SHP77 (cell line): ENCODE results near the gene BLOC1S3.

Experiments used
- DNase-seq, 2 experiments: peaks; one replicate each; lab custom pipeline; 2025; lab: John Stamatoyannopoulos, UW

The BLOC1S3 gene

DNA sequence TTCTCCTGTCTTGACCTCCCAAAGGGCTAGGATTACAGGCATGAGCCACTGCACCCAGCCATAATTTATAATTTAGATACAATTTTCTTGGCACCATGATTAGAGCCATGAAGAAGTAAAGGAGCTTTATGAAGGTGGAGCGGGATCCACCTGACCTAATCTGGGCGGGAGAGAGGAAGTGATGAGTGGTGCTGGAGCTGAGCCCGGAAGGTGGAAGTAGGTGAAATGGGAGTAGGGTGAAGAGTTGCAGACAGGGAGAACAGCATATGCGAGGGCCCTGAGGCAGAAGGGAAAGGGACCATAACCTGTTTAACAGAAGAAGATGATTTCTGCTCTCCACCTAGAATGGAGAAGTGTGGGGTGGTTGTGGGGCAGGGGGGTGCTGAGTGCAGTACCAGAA, 4.2 kb downstream of the BLOC1S3 start:
- DNase-seq, result no peak

DNA sequence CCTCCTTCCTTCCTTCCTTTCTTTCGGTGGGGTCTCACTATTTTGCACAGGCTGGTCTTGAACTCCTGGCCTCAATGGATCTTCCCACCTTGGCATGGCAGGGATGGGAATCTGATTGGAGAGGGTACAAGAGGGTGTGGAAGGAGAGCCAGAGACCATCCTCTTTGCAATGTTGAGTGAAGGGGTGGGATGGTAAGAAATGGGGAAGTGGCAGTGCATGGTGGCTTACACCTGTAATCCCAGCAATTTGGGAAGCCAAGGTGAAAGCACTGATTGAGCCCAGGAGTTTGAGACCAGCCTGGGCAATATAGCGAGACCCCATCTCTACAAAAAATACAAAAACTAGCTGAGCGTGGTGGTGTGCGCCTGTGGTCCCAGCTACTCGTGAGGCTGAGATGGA, 5.5 kb downstream of the BLOC1S3 start:
- no peak for DNase-seq

DNA sequence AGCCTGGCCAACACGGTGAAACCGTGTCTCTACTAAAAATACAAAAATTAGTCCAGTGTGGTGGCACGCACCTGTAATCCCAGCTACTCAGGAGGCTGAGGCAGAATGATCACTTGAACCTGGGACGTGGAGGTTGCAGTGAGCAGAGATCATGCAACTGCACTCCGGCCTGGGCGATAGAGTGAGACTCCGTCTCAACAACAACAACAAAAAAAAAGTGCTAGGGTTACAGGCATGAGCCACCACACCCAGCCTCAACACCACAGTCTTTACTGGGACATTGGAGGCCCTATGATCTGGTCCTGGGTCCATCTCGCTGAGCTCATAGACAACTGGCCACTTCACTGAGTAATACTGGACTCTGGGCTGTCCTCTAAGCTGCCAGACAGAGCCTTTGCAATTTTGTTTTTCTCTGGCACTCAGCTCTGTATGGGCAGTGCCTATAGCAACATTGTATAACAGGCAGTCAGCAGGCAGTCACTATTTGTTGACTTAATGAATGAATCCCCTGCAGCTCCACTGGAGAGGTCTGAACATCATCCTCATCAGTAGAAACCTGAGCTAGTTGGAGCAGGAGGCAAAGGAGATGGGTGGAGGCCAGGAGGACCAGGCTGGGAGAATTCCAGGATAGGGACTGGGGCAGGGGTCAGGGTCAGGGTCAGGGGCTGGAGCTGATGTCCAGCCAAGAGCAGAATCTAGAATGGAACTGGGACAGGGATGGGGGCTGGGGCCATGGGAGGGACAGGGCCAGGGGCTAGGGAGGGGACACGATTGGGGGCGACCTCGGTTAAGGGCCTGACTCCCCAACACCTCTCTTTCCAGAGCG, 8.1 kb downstream of the BLOC1S3 start:
- no peak for DNase-seq

DNA sequence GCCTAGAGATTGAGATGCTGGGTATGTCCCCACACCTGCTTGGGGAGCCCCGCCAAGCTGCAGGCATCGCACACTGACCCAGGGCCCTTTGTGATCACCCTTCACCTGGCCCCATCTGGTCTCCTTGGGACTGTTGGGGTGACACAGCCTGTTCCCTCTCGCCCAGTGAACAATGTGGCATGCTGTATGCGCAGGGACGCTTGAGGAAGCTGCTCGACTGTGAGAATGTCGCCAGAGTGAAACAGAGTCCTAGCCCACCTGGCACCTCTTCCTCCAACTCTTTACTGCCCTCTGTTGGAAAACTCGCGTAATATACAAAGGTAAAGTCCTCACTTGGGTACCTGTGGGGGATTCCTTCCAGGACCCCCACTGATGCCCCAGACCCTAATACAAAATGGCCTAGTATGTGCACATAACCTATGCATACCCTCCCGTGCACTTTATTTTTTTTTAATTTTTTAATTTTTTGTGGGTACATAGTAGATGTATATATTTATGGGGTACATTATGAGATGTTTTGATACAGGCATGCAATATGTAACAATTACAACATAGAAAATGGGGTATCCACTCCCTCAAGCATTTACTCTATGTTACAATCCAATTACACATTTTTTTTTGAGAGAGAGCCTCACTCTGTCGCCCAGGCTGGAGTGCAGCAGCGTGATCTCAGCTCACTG, 9.0 kb downstream of the BLOC1S3 start:
- peak; percentile 27 to 33 for DNase-seq

DNA sequence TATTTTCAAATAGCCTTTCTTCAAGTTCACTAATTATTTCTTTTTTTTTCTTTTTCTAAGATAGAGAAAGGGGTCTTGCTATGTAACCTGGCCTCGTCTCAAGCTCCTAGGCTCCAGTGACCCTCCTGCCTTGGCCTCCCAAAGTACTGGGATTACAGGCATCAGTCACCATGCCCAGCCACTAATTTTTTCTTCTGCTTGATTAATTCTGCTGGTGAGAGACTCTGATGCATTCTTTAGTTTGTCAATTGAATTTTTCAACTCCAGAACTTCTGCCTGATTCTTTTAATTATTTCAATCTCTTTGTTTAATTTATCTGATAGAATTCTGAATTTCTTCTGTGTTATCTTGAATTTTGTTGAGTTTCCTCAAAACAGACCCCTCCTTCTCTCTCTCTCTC, 11.4 kb downstream of the BLOC1S3 start:
- DNase-seq, result no peak

DNA sequence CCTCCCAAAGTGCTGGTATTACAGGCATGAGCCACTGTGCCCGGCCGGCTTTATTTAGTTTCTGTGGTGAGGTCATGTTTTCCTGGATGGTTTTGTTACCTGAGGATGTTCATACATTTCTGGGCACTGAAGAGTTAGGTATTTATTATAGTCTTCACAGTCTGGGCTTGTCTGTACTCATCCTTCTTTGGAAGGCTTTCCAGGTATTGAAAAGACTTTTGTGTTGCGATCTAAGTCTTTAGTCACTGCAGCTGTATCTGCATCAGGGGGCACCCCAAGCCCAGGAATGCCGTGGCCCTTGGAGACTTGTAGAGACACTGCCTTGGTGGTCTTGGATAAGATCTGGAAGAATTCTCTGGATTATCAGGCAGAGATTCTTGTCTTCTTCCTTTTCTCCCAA, 12.8 kb downstream of the BLOC1S3 start:
- DNase-seq, result no peak

DNA sequence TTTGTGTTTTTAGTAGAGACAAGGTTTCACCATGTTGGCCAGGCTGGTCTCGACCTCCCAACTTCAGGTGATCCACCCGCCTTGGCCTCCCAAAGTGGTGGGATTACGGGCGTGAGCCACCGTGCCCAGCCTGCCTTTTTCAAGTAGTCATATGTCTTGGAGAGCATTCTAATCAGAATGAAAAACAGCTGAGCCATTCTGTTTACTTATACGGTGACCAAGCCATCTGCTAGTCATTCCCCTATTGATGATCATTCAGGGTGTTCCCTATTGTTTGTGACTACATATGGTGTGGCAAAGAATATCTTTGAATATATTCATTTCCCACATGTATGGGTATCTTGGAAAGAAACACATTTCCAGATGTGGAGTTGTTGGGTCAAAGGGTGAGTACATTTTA, 17.2 kb downstream of the BLOC1S3 start:
- DNase-seq, result no peak

DNA sequence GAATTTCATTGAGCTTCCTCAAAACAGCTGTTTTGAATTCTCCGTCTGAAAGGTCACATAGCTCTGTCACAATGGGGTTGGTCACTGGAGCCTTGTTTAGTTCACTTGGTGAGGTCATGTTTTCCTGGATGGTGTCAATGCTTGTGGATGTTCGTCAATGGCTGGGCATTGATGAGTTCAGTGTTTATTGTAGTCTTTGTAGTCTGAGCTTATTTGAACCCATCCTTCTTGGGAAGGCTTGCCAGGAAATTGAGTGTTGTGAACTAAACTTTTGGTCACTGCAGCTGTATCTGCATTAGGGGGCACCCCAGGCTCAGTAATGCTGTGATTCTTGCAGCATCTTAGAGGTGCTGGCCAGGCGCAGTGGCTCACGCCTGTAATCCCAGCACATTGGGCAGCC, 22.0 kb downstream of the BLOC1S3 start:
- DNase-seq, result peak; percentile 5 to 36

DNA sequence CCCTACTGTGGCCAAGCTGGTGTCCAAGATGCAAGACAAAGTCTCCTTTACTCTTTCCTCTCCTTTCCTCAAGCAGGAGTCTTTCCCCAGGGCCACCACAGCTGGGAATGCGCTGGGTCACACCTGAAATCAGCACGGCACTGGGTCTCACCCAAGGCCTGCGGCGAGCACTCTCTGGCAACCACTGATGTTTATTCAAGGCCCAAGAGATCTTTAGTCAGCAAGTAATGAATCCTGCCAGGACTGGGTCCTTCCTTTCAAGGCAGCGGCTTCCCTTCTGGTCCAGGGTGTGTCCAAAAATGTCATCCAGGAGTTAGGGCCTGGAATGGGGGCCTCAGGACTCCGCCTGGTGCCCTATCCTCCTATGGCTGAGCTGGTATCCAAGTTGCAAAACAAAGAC, 24.1 kb downstream of the BLOC1S3 start:
- DNase-seq, result no peak

DNA sequence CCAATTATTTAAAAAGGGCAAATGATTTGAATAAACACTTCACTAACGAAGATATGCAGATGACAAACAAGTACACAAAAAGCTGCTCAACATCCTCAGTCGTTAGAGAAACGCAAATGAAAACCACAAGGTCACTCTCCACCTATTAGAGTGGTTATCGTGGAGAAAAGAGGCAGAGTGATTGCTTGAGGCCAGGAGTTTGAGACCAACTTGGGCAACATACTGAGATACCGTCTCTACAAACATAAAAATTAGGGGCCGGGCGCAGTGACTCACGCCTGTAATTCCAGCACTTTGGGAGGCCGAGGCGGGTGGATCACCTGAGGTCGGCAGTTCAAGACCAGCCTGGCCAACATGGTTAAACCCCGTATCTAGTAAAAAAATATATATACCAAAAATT, 27.2 kb downstream of the BLOC1S3 start:
- no peak for DNase-seq

DNA sequence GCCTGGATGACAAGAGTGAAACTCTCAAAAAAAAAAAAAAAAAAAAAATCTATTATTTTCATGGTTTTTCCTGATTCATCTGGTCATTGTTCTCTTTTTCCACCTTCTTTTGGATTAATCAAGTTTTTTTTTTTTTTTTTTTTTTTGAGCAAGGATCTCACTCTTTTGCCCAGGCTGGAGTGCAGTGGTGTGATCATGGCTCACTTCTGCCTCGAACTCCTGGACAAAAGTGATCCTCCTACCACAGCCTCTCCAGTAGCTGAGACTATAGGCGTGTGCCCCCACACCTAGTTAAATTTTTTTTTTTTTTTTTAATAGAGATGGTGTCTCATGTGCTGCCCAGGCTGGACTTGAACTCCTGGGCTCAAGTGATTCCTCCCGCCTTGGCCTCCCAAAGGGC, 27.7 kb downstream of the BLOC1S3 start:
- no peak for DNase-seq

DNA sequence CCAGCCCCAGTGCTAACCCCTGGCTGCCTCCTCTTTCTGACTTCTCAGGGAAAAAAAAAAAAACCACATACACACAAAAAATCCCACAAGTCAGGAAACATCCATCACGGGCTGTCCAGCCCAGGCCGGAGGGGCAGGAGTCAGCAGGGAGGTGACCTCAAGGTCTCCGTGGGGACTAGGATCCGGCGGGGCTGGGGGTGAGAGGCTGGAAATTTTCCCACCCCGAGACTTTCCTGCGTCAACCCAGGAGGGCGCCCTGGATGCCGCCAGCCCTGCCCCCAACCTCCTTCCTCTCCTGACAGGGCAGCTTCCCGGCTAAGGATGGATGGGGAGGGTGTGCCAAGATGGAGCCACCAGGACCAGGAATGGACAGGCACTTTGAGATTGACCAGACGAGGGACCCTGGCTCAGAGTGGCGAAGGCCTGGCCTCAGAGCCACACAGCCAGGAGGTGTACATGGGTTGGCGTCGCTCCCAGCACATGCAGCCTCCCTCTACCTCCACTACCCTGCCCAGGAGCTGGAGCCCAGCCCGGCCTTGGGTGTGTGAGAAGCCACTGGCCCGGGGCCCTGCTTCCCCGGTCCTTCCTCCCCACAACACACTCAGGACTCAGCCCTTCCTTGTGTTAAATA, 33.3 kb downstream of the BLOC1S3 start:
- DNase-seq, result no peak

DNA sequence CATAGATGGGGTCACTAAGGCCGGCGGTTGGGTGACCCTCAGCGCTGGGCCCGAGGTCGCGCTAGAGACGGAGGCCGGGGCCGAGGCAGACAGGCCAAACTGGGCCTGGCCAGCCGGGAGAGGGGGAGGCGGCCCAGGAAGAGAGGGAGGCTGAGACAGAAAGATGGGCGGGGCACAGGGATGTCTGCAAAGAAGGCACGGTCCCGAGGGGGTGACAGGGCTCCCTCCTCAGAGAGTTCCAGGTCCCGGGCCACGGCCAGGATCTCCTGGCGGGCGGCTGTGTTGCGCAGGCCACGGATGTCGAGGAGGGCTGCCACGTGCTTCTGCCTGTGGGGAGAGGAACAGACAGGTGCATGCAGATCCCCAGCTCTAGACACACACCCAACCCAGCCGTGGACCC, 34.4 kb downstream of the BLOC1S3 start:
- DNase-seq, result no peak

DNA sequence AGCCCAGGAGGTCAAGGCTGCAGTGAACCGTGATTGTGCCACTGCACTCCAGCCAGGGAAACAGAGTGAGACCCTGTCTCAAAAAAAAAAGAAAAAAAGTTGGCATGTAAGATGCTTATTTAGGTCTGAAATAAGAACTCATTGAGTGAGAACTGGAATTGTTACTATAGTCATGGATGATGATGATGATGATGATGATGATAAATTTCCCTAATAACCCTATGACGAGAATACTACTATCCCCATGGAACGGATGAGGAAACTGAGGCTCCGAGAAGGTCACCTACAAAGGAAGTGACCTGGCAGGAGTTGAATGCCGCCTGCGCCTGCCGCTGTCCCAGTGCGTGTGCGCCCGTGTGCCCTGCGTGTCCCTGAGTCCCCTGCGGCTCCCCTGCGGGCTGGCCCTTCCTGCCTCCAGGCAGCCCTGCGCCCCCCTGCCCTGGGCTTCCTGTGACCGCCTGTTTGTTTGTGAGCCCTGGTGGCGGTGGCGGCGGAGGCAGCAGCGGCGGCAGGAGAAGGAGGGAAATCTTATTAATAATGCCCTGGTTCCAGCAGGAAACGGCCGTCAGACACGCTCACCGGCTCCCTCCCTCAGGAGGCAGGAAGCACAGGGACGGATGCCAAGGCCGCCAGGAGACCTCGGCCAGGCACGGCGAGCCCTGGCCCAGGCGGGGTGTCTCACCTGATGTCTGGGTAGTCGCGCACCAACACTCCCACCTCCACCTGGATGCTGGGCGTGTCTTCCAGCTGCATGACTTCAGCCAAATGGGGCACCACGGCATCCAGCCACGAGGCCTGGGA, 37.0 kb downstream of the BLOC1S3 start:
- peak; percentile 2 to 53 for DNase-seq

DNA sequence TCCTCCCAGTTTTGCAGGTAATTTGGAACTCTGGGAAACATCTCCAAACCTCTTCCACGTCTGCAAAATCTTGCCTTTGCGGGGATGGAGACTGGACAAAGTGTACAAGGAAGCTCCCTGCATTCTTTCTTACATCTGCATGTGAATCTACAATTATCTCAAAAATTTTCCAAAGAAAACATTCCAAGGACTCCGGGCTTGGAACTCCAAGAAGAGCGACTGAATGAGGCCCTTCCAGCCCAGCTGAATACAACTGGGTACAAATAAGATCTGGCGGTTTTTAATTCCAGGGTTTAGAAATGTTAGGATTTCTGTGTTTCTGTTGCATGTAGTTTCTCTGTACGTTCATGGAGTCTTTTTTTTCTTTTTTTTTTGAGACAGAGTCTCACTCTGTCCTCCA, 38.1 kb downstream of the BLOC1S3 start:
- DNase-seq, result no peak

DNA sequence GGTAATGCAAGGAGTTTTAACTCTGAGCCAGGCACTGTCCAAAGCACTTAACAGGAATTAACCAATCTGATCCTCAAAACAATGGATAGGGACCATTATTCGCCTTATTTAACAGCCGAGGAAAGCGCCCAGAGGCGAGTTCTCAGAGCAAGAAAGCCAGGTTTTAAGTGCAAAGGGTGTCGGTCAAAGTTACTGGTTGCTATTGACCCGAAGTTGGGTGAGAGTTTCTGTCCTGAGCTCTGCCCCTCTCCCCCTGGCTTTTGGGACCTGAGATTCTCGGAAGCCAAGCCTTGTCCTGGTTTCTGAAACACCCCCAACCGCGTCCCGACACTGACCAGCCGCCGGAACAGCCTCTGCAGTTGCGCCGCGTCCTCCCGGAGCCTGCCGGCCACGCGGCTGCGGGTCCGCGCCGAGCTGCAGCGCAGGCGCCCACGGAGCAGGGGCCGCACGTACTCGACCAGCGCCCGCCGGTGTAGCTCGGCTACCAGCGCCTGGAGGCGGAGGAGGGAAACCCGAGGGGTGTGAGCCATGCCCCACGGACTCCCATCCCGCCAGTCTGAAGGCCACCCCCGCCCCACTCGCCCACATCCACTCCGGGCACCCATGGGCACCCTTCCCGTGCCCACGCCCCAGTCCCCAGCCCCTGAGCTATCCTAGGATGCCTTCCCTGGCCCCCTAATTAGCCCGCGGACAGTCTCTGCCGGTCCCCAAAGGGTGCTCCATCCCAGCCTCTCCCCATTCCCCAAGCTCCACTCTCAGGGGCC, 38.8 kb downstream of the BLOC1S3 start:
- no peak for DNase-seq

DNA sequence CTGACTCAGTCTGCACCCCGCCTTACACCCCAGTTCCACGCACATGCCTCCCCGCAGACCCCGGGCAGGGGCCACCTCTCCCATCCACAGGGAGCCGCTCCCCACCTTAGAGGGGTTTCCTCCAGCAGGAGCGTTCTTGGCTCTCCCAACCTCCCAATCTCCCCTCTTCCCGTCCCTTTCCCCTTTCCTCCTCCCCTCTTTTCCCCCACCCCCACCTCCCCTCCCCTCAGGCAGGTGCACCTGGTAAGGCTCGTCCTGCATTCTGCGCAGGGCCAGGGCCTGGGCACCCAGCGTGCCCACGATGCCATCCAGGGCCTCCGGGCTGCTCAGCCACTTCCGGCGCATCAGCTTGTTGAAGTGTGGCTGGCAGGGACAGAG, 39.4 kb downstream of the BLOC1S3 start:
- no peak for DNase-seq

DNA sequence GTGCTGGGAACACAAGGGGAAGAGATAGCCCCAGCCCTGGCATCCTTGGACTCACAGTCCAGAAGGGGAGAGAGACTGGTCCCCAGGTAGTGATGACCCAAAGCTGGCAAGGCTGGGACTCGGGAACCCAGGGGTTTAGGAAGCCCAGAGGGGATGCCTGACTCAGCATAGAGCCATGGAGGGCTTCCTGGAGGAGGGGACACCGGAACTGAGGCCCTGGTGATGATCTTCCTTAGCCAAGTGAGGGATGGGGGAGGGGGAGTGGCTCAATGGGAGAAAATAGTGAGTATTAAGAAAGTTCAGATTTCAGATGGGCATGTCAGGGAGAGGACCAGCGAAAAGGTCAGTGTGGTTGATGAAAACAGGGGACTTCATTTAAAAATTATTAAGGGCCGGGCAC, 39.8 kb downstream of the BLOC1S3 start:
- DNase-seq, result no peak

DNA sequence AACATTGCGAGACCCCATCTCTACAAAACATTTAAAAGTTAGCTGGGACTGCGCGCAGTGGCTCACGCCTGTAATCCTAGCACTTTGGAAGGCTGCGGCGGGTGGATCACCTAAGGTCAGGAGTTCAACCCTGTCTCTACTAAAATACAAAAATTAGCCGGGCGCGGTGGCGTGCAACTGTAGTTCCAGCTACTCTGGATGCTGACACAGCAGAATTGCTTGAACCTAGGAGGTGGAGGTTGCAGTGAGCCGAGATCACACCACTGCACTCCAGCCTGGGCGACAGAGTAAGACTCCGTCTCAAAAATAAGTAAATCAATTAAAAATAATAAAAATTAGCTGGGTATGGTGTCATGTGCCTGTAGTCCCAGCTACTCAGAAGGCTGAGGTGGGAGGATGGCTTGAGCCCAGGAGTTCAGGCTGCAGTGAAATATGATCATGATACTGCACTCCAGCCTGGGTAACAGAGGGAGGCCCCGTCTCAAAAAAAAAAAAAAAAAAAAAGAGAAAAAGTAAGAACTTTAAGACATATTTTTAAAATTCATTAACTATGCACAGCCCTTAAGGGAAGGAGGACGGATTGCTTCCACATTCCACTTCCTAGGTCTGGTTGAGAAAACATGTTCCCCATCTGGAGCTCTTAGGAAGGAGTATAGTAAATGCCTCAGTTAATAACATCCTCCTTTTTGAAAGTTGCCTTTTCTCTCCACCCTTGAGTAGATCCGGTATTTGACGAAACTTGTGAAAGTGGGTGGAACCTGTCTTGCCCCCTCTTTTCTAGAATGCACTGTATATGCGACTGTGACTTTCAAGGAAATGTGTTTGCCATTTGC, 40.5 kb downstream of the BLOC1S3 start:
- DNase-seq, result no peak

DNA sequence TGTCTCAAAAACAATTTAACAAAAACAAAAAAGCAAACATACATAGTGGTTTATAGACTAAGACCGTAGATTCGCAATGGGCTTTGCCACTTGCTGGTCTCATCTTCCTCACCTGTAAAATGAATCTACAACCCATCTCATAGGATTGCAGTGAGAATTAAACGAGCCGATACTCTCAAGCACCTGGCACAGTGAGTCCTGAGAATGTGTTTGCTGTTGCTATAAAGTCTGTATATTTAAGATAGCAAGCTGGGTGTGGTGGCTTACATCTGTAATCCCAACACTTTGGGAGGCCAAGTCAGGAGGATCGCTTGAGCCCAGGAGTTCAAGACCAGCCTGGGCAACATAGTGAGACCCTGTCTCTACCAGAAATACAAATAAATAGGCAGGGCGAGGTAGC, 44.1 kb downstream of the BLOC1S3 start:
- DNase-seq, result no peak

DNA sequence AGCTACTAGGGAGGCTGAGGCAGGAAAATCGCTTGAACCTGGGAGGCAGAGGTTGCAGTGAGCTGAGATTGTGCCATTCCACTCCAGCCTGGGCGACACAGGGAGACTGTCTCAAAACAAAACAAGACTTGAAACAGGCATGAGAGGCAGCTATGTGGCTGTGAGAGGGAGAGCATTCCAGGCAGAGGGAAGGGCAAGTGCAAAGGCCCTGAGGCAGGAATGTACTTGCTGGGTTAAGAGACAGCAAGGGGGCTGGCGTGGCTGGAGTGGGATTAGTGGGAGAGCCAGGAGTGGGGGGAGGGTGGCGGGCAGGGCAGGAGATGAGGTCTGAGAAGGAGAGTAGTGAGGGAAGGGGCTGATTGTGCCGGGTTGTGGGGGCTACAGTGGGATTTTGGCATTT, 45.3 kb downstream of the BLOC1S3 start:
- DNase-seq, result no peak
